Effector memory CD8-positive, alpha-beta T cell (primary cell): ENCODE results near the gene SPATA45.

ENCODE experiments used
- ATAC-seq: fragments of 150-1000 bp; cut with Tn5 transposase; replicated peaks from 2 replicates; pipeline ENCODE4 v1.10.0; 2021; ENCODE audit warnings: mild to moderate bottlenecking, moderate library complexity
- DNase-seq, 3 experiments: peaks; one replicate each; pipeline ENCODE4 v3.0.0; 2021
- H3K27ac Mint-ChIP-seq, 2 donors: one replicate each; pipeline ENCODE4 v1.8.0; 2022; ENCODE audit warnings: mild to moderate bottlenecking in 2 of 2, mixed read lengths in 2 of 2, moderate library complexity in 2 of 2
- H3K27me3 Mint-ChIP-seq, 2 donors: one replicate each; pipeline ENCODE4 v1.8.0; 2022; ENCODE audit warnings: mixed read lengths in 2 of 2
- H3K36me3 Mint-ChIP-seq: one replicate; pipeline ENCODE4 v1.8.0; 2022; ENCODE audit warnings: mild to moderate bottlenecking, moderate library complexity, mixed read lengths; ENCODE audit not compliant: insufficient read depth
- H3K4me1 Mint-ChIP-seq, 2 donors: one replicate each; pipeline ENCODE4 v1.8.0; 2022; ENCODE audit warnings: low read depth in 2 of 2, mixed read lengths in 2 of 2
- H3K4me3 Mint-ChIP-seq, 2 donors: one replicate each; pipeline ENCODE4 v1.8.0; 2022; ENCODE audit warnings: mild to moderate bottlenecking in 2 of 2, mixed read lengths in 2 of 2, moderate library complexity in 2 of 2
- H3K9me3 Mint-ChIP-seq, 2 donors: one replicate each; pipeline ENCODE4 v1.8.0; 2022; ENCODE audit warnings: mixed read lengths in 2 of 2

SPATA45 gene

DNA sequence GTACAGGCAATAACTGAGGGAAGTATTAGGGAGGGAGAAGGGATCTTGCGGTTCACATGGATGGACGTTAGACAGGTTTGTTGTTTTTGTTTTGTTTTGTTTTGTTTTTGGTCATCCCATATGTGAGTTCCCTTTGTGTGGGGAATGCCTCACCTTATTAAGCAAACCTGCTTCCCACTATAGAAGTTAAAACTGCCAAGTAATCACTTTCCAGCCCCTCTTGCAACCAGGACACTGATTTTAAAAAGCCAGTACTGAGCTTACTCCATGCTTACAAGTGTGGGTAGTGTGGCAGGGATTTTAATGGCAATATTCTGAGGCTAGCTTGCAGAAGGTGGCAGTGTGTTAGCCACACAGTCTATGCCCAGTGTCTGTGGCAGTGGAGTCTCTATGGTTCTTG lies 26.5 kb downstream of the SPATA45 start:
- Mint-ChIP-seq H3K36me3 (no peaks in the 10 kb centered on the region), H3K9me3 (peaks cover 5 to 7% of the 10 kb centered on the region in 2 donors), H3K27ac (no peak overlapping the region), H3K4me3 (no peak overlapping the region), H3K27me3 (no peaks in the 10 kb centered on the region), H3K4me1 (no peaks in the 10 kb centered on the region)
- DNase-seq = no peak
- ATAC-seq = no peak

DNA sequence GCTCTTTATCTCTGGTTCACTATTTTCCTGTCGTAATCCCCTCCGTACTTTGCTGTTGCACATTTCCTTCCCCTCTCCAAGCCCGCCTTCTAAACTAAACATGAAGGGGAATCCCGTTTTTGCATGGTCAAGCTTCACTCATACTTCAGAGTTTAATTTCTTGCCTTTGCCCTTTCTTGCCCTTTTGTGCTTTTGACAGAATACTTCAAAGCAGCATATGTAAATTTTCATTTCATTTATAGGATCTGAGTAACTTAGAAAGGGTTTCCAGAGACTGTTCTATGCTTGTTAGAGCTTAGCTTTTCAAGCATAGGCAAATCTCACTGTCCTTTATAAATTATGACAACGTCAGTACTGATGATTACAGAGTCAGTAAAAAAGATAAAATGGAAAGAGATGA lies 27.7 kb downstream of the SPATA45 start:
- Mint-ChIP-seq H3K9me3 (no peaks in the 10 kb centered on the region), H3K4me3 (no peak overlapping the region), H3K4me1 (no peaks in the 10 kb centered on the region), H3K27me3 (no peaks in the 10 kb centered on the region), H3K36me3 (no peaks in the 10 kb centered on the region), H3K27ac (no peak overlapping the region)
- ATAC-seq (no peak), DNase-seq (no peak)

DNA sequence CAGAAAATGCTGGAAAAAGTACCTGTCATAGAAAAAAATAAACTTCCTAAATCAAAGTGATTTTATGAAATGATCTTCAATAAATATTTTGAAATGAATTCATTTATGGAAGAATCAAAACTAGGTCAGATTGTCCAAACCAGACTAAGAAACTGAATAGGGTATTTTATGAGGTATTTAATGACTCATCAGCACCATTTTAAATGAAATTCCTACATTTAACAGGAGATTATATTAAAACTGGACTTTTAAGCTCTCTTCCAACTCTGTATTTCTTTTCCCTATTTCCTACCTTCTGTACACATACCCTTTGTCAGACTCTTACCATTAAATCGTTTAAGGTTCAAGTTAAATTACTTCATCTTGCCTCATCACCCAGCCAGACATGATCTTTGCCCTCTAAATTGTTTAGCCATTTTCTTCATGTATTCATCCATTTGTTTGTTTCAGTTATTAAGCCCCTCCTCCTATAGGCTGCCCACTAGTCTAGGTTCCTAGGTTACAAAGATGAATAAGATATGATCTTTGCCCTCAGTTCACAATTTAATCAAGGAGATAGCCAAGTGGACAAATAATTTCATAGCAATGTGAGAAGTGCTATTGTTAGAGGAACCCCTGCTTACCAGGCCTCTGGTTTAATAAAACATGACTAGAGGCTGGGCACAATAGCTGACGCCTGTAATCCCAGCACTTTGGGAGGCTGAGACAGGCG lies 30.7 kb downstream of the SPATA45 start:
- ATAC-seq = no peak
- Mint-ChIP-seq H3K4me3 (no peak overlapping the region), H3K27me3 (no peaks in the 10 kb centered on the region), H3K4me1 (no peaks in the 10 kb centered on the region), H3K27ac (no peak overlapping the region), H3K9me3 (no peaks in the 10 kb centered on the region), H3K36me3 (no peaks in the 10 kb centered on the region)
- DNase-seq = no peak

DNA sequence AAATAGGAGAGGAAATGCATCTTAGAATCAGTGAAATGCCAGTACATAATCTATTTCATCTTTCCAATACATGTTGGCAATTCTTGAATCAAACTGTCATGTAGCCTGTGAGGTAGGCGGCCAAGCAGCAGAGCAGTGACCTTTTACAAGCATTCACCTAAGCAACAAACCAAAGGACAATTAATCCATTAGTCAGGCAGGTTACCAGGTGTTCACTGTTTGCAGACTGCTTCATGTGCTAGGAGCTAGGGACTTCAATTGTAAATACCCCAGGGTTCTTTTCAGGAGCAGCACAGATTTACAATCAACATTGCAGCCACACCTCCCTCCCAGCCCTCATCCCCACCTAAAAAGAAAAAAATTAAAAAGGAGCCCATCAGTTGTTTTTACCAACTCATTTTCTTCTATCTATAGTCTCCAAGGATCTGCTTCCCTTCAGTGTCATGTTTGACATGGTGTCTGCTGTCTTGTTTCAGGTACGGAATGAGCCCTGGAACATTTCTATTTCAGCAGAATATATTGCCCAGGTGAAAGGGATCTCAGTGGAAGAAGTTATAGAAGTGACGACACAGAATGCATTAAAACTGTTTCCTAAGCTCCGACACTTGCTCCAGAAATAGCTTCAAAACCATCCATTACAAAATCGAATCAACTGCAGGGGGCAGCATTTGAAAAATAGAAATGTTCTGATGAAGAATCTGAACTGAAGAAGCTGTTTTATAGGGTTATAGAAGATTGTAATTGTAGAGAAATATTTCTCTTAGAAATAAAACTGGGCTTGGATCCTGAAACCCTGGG lies 32.7 kb downstream of the SPATA45 start:
- no peaks in the 10 kb centered on the region for H3K9me3 Mint-ChIP-seq
- H3K4me1 Mint-ChIP-seq = no peaks in the 10 kb centered on the region
- H3K36me3 Mint-ChIP-seq = peaks cover 5% of the 10 kb centered on the region
- ATAC-seq (no peak), DNase-seq (no peak)
- H3K4me3 Mint-ChIP-seq = no peak overlapping the region
- H3K27me3 Mint-ChIP-seq = no peaks in the 10 kb centered on the region
- H3K27ac Mint-ChIP-seq = no peak overlapping the region

DNA sequence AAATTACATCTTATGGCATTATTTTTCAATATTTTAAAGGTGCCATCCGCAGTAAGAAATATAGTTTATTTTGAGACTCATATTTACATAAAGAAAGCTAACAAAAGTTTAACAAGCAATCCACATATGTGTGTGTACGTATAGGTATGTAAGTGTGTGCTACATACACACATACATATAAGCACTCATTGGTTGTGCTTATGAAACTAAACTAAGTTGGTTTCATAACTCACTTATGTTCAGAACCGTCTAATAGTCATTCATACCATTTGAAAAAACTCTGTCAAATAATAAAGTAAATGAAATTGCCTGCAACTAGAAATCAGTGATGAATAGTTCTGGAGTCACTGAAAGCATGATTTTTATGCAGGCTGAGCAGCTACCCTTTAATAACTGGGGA lies 41.7 kb downstream of the SPATA45 start:
- ATAC-seq = no peak
- peak overlapping the region in 1 of 2 donors; percentile 28 for H3K27ac Mint-ChIP-seq
- no peaks in the 10 kb centered on the region for H3K4me1 Mint-ChIP-seq
- H3K36me3 Mint-ChIP-seq = peaks cover 47% of the 10 kb centered on the region
- H3K27me3 Mint-ChIP-seq = no peaks in the 10 kb centered on the region
- no peak for DNase-seq
- no peak overlapping the region for H3K4me3 Mint-ChIP-seq
- no peaks in the 10 kb centered on the region for H3K9me3 Mint-ChIP-seq

DNA sequence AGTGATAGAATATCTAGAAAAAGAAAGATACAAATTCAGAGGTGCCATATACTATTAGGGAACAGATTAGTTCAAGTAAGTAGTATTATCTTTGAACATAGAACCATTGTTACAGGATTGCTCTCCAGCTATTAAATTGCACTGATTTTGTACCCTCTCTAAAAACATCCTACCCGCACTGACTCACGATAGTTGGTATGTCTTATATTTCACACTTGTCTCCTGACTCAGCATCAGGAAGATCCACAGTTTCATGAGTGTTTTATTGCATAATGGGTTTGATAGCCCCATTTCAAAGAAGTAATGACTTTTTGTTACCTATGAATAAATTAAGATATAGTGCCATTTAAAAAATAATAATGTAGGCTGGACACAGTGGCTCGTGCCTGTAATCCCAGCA lies 49.8 kb downstream of the SPATA45 start:
- H3K9me3 Mint-ChIP-seq = no peaks in the 10 kb centered on the region
- ATAC-seq (no peak), DNase-seq (no peak)
- no peak overlapping the region for H3K4me3 Mint-ChIP-seq
- H3K27ac Mint-ChIP-seq = no peak overlapping the region
- peaks cover 13% of the 10 kb centered on the region for H3K36me3 Mint-ChIP-seq
- peaks cover 10 to 17% of the 10 kb centered on the region in 2 donors for H3K4me1 Mint-ChIP-seq
- H3K27me3 Mint-ChIP-seq = no peaks in the 10 kb centered on the region

DNA sequence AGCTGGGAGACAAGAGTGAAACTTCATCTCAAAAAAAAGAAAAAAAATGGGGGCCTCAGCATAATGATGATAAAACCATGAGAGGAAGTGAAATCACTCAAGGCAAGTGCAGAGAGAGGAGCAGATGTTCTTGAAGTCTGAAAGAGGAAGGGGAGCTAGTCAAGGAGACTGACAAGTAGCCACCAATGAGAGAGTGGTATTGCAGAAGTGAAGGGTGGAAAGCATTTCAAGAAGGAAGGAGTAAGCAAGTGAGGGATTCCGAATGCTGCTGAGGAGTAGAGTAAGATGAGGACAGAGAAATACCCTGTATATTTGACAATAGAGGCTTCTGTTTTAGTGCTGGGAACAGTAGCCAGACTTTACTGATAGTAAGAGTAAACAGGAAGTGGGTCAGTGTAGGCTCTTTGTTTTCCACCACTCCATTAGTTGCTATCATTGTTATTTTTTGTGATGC lies 52.9 kb downstream of the SPATA45 start:
- peak; percentile 23 for ATAC-seq

DNA sequence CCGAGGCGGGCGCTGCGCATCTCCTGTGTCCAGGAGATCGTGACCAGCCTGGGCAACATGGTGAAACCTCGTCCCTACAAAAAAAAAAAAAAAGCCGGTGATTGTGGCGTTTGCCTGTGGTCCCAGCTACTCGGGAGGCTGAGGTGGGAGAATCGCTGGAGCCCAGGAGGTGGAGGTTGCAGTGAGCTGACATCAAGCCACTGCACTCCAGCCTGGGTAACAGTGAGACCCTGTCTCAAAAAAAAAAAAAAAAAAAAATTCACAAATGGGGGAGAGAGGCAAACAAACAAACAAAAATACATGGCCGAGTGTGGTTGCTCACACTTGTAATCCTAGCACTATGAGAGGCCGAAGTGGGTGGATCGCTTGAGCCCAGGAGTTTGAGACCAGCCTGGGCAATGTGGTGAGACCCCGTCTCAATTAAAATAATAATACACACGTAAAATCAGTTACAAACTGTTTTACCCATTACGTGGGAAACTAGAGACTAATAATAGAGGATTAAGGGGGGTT lies 55.0 kb downstream of the SPATA45 start:
- H3K9me3 Mint-ChIP-seq = no peaks in the 10 kb centered on the region
- H3K4me1 Mint-ChIP-seq = peaks cover 30 to 38% of the 10 kb centered on the region in 2 donors
- H3K27ac Mint-ChIP-seq = peak overlapping the region; percentile 98 to 100
- peaks cover 22% of the 10 kb centered on the region for H3K36me3 Mint-ChIP-seq
- peak overlapping the region; percentile 98 to 100 for H3K4me3 Mint-ChIP-seq
- no peaks in the 10 kb centered on the region for H3K27me3 Mint-ChIP-seq
- DNase-seq (no peak), ATAC-seq (no peak)

More for the DNA sequence above, 52.9 kb downstream of the SPATA45 start:
- Mint-ChIP-seq H3K9me3 (no peaks in the 10 kb centered on the region), H3K36me3 (peaks cover 22% of the 10 kb centered on the region), H3K4me1 (peaks cover 30 to 34% of the 10 kb centered on the region in 2 donors), H3K4me3 (peak overlapping the region in 1 of 2 donors; percentile 32), H3K27me3 (no peaks in the 10 kb centered on the region), H3K27ac (peak overlapping the region; percentile 15 to 92)
- DNase-seq = peak in 1 of 3 experiments; percentile 7

DNA sequence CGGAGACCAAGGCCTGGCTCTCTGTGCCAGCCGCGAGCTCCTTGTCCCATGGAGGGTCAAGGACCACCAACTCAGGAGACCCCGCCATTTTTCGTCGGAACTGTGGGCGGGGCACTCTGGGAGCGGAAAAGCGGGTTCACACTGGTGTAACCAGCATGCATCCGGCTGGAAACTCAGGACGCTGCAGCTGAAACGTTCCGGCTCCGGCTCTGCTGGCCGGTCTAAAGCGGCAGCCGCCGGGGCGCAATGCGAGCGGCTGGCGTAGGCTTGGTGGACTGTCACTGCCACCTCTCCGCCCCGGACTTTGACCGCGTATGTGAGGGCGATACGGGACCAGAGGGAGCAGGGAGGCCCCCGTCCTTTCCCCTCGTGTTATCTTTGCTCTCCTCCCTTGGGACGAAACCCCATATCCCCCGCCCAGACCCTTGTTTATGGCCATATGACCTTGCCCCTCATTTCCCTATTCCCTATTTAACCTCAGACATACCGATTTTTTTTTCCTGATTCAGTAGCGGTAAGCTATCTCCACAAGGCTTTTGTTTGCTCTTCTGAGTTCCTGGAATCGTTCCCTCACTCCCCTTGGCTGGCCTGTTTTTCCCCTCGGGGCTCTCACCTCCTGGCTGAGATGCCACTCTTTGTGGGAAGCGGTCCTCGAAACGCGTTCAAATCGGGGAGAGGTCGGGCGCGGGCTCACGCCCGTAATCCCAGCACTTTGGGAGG lies 55.6 kb downstream of the SPATA45 start, which contains the start of the genes NSL1 and TATDN3:
NSL1 (minus strand) TSS at position 102 of the 720 bp plus-strand sequence; CDS start at position 88, 14 bp downstream.
TATDN3 (plus strand) TSS at position 219 of the 720 bp plus-strand sequence; CDS start at position 247, 28 bp downstream.
- Mint-ChIP-seq H3K36me3 (peaks cover 25% of the 10 kb centered on the region), H3K27me3 (no peaks in the 10 kb centered on the region), H3K4me1 (peaks cover 30 to 38% of the 10 kb centered on the region in 2 donors), H3K4me3 (peak within 1 kb of the TSS; percentile 98 to 100), H3K9me3 (no peaks in the 10 kb centered on the region), H3K27ac (peak within 1 kb of the TSS; percentile 98 to 100)
- ATAC-seq = peak; percentile 90
- peak; percentile 96 to 98 (median 97) for DNase-seq

DNA sequence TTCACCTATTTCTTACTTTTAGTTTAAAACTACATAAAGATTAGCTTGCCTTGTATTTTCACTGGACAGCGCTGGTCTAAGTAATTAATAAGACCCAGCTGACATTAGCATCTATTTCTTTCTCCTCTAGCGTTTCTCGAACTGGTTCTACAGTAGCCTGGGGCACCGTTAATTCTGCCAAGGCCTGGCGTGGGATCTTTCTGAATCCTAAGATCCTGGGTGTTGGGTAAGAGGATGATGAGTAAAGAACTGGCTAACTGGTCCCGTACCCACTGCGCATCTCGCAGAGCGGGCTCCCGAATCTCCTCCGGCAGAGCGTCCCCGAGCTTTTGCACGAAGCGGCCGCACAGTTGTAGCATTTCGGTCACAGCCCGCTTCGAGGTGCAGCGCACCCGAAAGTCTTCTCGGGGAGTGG lies 56.2 kb downstream of the SPATA45 start:
- Mint-ChIP-seq H3K4me3 (peak overlapping the region; percentile 98 to 100), H3K9me3 (no peaks in the 10 kb centered on the region), H3K4me1 (peaks cover 30 to 38% of the 10 kb centered on the region in 2 donors), H3K27me3 (no peaks in the 10 kb centered on the region), H3K36me3 (peaks cover 28% of the 10 kb centered on the region), H3K27ac (peak overlapping the region; percentile 98 to 100)
- ATAC-seq (peak; percentile 67), DNase-seq (no peak)

DNA sequence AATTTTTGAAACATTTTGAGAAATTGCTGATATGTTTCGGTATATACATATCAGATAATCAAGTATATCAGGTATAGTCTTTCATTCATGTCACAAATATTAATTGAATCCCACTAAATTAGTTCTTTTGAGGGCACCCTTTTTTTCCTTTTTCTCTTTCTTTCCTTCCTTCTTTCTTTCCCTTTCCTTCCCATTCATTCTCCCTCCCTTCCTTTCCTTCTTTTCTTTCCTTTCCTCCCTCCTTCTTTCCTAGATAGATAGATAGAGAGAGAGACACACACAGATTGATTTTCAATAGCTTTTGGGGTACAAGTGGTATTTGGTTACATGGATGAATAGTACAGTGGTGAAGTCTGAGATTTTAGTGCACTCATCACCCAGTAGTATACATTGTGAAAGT lies 61.6 kb downstream of the SPATA45 start:
- Mint-ChIP-seq H3K27ac (peak overlapping the region in 1 of 2 donors; percentile 92), H3K9me3 (no peaks in the 10 kb centered on the region), H3K27me3 (no peaks in the 10 kb centered on the region), H3K4me3 (no peak overlapping the region), H3K36me3 (peaks cover 47% of the 10 kb centered on the region), H3K4me1 (peaks cover 6 to 12% of the 10 kb centered on the region in 2 donors)
- DNase-seq = no peak
- no peak for ATAC-seq

DNA sequence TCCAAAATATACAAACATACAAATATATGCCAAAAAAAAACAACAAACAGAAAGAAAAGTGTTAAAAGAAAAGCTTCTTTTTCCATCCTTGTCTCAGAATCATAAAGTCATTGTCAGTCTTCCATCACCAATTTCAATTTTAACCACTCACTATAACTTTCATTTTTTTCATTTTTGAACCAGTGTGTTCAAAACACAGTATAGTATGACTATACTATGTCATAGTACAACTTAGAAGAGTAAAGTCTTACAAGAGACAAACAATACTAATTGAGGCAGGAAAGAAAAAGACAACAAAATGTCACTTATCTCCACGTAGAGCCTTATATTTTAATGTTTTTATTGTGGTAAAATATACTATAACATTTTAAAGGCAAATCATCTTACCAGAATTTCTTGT lies 63.5 kb downstream of the SPATA45 start:
- peaks cover 0 to 4% of the 10 kb centered on the region in 2 donors for H3K4me1 Mint-ChIP-seq
- no peak overlapping the region for H3K27ac Mint-ChIP-seq
- ATAC-seq = no peak
- H3K9me3 Mint-ChIP-seq = no peaks in the 10 kb centered on the region
- no peak for DNase-seq
- no peak overlapping the region for H3K4me3 Mint-ChIP-seq
- H3K27me3 Mint-ChIP-seq = no peaks in the 10 kb centered on the region
- H3K36me3 Mint-ChIP-seq = peaks cover 41% of the 10 kb centered on the region
